ENCODE data around the gene CEP350. TPM values are rescaled to one million over a fixed set of nuclear protein-coding genes. Genes with fewer than 3 reads are reported as not detected.

CEP350 gene
- total and polyA plus RNA-seq, 2 of the 13 experiments (the other 11 are each of a cell fraction or from before 2014, with no cell fraction given): 7.6 to 35.9 TPM

DNA sequence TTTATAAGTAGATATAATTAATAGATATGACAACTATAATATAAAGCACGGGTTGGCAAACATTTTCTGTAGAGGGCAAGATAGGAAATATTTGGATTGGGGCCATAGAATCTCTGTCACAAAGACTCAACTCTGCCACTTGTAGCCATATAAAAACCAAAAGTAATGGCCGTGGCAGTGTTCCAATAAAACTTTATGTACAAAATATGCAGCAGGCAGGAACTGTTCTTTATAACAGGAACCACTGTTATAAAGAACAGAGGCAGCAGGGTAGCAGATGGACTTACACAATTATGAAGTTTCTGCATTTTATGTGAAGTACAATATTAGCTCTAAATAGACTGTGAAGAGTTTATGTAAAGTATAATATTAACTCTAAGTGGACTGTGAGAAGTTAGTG is 183.2 kb downstream of the CEP350 start:
- TF ChIP-seq ZBTB40 (IDR thresholded peaks at IDR 0.05): peak; percentile 54
- TF ChIP-seq ZBTB40 (CRISPR knock-in tag; IDR thresholded peaks at IDR 0.05): peak; percentile 60; the same call in 1 of the 2 replicates
- TF ChIP-seq ATF6 (CRISPR knock-in tag; conservative IDR thresholded peaks at IDR 0.05): no peak
- 3% methylated on average over 2 of the region's 2 CpGs for WGBS (ENCODE audit: low lambda C conversion rate)
- no TSS peak for BruUV-seq (replicated peaks)
- no peak overlapping the region for H2AFZ ChIP-seq (ENCODE audit: low read length)
- ATAC-seq (no peak), DNase-seq (ENCODE audit: low spot score) (no peak), FAIRE-seq (no peak)
- H4K20me1 ChIP-seq (ENCODE audit: insufficient read depth, low read length): no peaks in the 10 kb centered on the region
- H3K36me3 ChIP-seq (replicated peaks in 1 of 2; ENCODE audit: control insufficient read depth in 1 of 2, insufficient read depth in 2 of 2, low read length in 2 of 2): no peaks in the 10 kb centered on the region
- H3K27ac ChIP-seq (ENCODE audit: extremely low read length, insufficient read depth, low read length): no peak overlapping the region
- no peaks in the 10 kb centered on the region for H3K79me2 ChIP-seq (ENCODE audit: insufficient read depth, low read length)
- in situ Hi-C loops (cut with HindIII; ENCODE audit: extremely low pct_ligation_motif_present, low pct_unique_long_range_greater_than_20kb): no loop called here
- H3K4me2 ChIP-seq (ENCODE audit: low read depth, low read length): no peak overlapping the region
- ChIA-PET CTCF (ENCODE audit: low intra/inter-chr PET ratio, low total read pairs) (no interaction called here), POLR2A (no interaction called here)
- peaks cover 0 to 6% of the 10 kb centered on the region in 2 experiments; a peak in 3 of 5 replicates for H3K27me3 ChIP-seq (ENCODE audit: control insufficient read depth in 1 of 2, insufficient read depth in 2 of 2, low read length in 2 of 2)
- peaks cover 16% of the 10 kb centered on the region for H3K4me1 ChIP-seq (ENCODE audit: insufficient read depth, low read length)
- no peaks in the 10 kb centered on the region for H3K9me3 ChIP-seq (ENCODE audit: low read length)
- intact Hi-C loops (cut with micrococcal nuclease; ENCODE audit: unreplicated experiment): no loop called here
- no peak overlapping the region for H3K9ac ChIP-seq (ENCODE audit: insufficient read depth, low read depth, low read length)
- no peak overlapping the region for H3K4me3 ChIP-seq (replicated peaks in 1 of 3; ENCODE audit: insufficient read depth in 1 of 3, low read depth in 2 of 3, low read length in 3 of 3)
